K562 (cell line): ENCODE results near the gene ZFYVE1. TPM values are rescaled to one million over a fixed set of nuclear protein-coding genes. Genes with fewer than 3 reads are reported as not detected.

Experiments
- CREB3 ChIP-seq: fragments of 450-650 bp; conservative IDR thresholded peaks from 2 replicates; pipeline ENCODE4 v1.6.1; 2016; ENCODE audit warnings: missing genetic modification characterization, low read depth, mild to moderate bottlenecking, missing compliant biosample characterization, moderate library complexity
- RBFOX2 ChIP-seq: fragments of 200-400 bp; formaldehyde crosslinking; IDR thresholded peaks from 2 replicates; pipeline ENCODE4 v1.6.1; 2017; ENCODE audit warnings: low read depth, mild to moderate bottlenecking, low read length, moderate library complexity
- SIN3A ChIP-seq, 2 experiments: fragments of 150-350 bp in 1 of 2; IDR thresholded peaks; 2 replicates each; pipeline ENCODE4 v1.6.1; 2011 to 2016; ENCODE audit warnings: borderline replicate concordance in 2 of 2, low read depth in 2 of 2, low read length in 2 of 2, mild to moderate bottlenecking in 2 of 2, moderate library complexity in 2 of 2; ENCODE audit not compliant: control insufficient read depth in 1 of 2
- ZNF197 ChIP-seq: fragments of 200-800 bp; sonication (Bioruptor generic); IDR thresholded peaks from 2 replicates; pipeline ENCODE4 v1.6.1; 2016; ENCODE audit warnings: low read depth, missing genetic modification characterization, missing compliant biosample characterization
- ZNF583 ChIP-seq: fragments of 250-450 bp; sonication (Bioruptor Pico); IDR thresholded peaks from 2 replicates; pipeline ENCODE4 v1.4.0; 2020
- ZNF717 ChIP-seq: fragments of 250-450 bp; sonication (Bioruptor Pico); IDR thresholded peaks from 2 replicates; pipeline ENCODE4 v1.5.0; 2021
- ZNF766 ChIP-seq: fragments of 200-800 bp; sonication (Bioruptor generic); conservative IDR thresholded peaks from 2 replicates; pipeline ENCODE4 v1.6.1; 2016; ENCODE audit warnings: missing genetic modification characterization, missing compliant biosample characterization
- polyA plus RNA-seq, 8 experiments: library from polyadenylated mRNA; depleted of rRNA in 4 of 8; stranded (reverse) in 5 of 8; unstranded in 3 of 8; fragments of >200 nt; fragmentation: Nextera tagmentation in 2 of 8; fragmentation: Illumina TruSeq in 1 of 8; extraction: Ambion mirVana in 2 of 8; extraction: Trizol in 1 of 8; gene quantifications; 2 replicates each; pipeline versions ENCODE4 v1.2.1 to v1.2.3, GENCODE V29; 2011 to 2014; ENCODE audit warnings: inconsistent platforms in 1 of 8, missing spikeins in 1 of 8
- total RNA-seq, 7 experiments: library from RNA; depleted of rRNA in 6 of 7; stranded (reverse); fragments of >200 nt in 6 of 7; fragmentation: Illumina TruSeq in 2 of 7; extraction: Trizol in 2 of 7; gene quantifications; 2 replicates each; pipeline versions ENCODE4 v1.2.1 to v1.2.3, GENCODE V29; 2011 to 2021; ENCODE audit warnings: low replicate concordance in 1 of 7
- TF ChIP-seq, protein P1 (sequence below): fragments of 250-450 bp; sonication (Bioruptor Pico); IDR thresholded peaks from 2 replicates; pipeline ENCODE4 v1.8.0; 2022; ENCODE audit warnings: inconsistent platforms, mild to moderate bottlenecking, moderate library complexity, borderline replicate concordance
- TF ChIP-seq, protein P2 (sequence below): fragments of 450-650 bp; formaldehyde crosslinking; IDR thresholded peaks from 2 replicates; pipeline ENCODE4 v1.4.0; 2020; ENCODE audit warnings: mild to moderate bottlenecking, moderate library complexity
- TF ChIP-seq, protein P3 (sequence below): fragments of 250-450 bp; sonication (Bioruptor Pico); IDR thresholded peaks from 2 replicates; pipeline ENCODE4 v1.4.0; 2020; ENCODE audit warnings: mild to moderate bottlenecking
- TF ChIP-seq, protein P4 (sequence below), 2 experiments: fragments of 450-650 bp in 1 of 2; sonication (generic) in 1 of 2; formaldehyde crosslinking in 1 of 2; IDR thresholded peaks; 2 replicates each; pipeline versions ENCODE4 v1.7.1 to v1.9.0; 2016 to 2022; ENCODE audit warnings: inconsistent platforms in 1 of 2, mild to moderate bottlenecking in 1 of 2, missing genetic modification reagents in 1 of 2

ZFYVE1 gene
- total and polyA plus RNA-seq, 9 of the 15 experiments (the other 6 are each of a cell fraction or from before 2014, with no cell fraction given) = 0.62 to 5.5 (median 3.4) TPM

DNA sequence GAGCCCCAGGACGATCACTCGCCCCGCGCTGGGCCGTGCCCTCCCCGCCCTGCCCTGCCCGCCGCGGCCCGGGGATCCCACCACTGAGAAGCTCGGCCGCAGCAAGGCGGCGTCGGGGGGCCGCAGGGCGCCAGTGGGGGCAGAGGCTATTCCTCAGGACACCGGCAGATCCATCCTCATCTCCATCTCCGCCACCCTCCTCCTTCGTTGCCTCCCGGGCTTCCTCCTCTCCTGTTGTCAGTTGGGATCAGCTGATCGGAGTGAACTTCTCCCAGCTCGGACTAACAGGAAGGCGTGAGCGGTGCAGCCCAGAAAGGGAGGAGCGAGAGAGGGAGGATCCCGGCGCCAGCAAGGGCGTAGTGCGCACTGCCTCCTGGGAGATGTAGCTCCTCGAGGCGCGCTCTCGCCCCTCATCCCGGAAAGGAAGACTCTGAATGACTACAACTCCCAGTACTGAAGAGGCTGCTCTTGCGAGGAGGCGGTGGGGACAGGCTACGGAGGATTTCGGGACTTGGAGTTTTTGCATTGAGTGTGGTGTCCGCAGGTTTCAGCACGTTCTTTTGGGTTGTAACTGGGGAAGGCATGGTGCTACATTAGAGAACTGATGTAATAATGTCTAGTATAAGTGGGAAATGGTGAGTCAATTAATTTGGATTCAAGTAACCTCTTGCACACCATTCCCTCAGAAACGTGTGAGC is at the start of gene ZFYVE1 (continued):
- TF ChIP-seq, protein P1, sequence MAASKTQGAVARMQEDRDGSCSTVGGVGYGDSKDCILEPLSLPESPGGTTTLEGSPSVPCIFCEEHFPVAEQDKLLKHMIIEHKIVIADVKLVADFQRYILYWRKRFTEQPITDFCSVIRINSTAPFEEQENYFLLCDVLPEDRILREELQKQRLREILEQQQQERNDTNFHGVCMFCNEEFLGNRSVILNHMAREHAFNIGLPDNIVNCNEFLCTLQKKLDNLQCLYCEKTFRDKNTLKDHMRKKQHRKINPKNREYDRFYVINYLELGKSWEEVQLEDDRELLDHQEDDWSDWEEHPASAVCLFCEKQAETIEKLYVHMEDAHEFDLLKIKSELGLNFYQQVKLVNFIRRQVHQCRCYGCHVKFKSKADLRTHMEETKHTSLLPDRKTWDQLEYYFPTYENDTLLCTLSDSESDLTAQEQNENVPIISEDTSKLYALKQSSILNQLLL (CRISPR knock-in tag) = no peak
- TF ChIP-seq ZNF717 = no peak
- TF ChIP-seq, protein P2, sequence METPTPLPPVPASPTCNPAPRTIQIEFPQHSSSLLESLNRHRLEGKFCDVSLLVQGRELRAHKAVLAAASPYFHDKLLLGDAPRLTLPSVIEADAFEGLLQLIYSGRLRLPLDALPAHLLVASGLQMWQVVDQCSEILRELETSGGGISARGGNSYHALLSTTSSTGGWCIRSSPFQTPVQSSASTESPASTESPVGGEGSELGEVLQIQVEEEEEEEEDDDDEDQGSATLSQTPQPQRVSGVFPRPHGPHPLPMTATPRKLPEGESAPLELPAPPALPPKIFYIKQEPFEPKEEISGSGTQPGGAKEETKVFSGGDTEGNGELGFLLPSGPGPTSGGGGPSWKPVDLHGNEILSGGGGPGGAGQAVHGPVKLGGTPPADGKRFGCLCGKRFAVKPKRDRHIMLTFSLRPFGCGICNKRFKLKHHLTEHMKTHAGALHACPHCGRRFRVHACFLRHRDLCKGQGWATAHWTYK (CRISPR knock-in tag) = no peak
- TF ChIP-seq, protein P3, sequence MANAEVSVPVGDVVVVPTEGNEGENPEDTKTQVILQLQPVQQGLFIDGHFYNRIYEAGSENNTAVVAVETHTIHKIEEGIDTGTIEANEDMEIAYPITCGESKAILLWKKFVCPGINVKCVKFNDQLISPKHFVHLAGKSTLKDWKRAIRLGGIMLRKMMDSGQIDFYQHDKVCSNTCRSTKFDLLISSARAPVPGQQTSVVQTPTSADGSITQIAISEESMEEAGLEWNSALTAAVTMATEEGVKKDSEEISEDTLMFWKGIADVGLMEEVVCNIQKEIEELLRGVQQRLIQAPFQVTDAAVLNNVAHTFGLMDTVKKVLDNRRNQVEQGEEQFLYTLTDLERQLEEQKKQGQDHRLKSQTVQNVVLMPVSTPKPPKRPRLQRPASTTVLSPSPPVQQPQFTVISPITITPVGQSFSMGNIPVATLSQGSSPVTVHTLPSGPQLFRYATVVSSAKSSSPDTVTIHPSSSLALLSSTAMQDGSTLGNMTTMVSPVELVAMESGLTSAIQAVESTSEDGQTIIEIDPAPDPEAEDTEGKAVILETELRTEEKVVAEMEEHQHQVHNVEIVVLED (CRISPR knock-in tag) = peak; percentile 80
- peak; percentile 79 for TF ChIP-seq CREB3 (tag)
- TF ChIP-seq, protein P4, sequence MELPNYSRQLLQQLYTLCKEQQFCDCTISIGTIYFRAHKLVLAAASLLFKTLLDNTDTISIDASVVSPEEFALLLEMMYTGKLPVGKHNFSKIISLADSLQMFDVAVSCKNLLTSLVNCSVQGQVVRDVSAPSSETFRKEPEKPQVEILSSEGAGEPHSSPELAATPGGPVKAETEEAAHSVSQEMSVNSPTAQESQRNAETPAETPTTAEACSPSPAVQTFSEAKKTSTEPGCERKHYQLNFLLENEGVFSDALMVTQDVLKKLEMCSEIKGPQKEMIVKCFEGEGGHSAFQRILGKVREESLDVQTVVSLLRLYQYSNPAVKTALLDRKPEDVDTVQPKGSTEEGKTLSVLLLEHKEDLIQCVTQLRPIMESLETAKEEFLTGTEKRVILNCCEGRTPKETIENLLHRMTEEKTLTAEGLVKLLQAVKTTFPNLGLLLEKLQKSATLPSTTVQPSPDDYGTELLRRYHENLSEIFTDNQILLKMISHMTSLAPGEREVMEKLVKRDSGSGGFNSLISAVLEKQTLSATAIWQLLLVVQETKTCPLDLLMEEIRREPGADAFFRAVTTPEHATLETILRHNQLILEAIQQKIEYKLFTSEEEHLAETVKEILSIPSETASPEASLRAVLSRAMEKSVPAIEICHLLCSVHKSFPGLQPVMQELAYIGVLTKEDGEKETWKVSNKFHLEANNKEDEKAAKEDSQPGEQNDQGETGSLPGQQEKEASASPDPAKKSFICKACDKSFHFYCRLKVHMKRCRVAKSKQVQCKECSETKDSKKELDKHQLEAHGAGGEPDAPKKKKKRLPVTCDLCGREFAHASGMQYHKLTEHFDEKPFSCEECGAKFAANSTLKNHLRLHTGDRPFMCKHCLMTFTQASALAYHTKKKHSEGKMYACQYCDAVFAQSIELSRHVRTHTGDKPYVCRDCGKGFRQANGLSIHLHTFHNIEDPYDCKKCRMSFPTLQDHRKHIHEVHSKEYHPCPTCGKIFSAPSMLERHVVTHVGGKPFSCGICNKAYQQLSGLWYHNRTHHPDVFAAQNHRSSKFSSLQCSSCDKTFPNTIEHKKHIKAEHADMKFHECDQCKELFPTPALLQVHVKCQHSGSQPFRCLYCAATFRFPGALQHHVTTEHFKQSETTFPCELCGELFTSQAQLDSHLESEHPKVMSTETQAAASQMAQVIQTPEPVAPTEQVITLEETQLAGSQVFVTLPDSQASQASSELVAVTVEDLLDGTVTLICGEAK (IDR thresholded peaks at IDR 0.05) = peak; percentile 81
- TF ChIP-seq, protein P4 (CRISPR knock-in tag; IDR thresholded peaks at IDR 0.05) = no peak
- TF ChIP-seq ZNF197 = peak; percentile 87; the same call in 1 of the 2 replicates
- peak; percentile 90 to 98 for TF ChIP-seq SIN3A (IDR thresholded peaks at IDR 0.05; ENCODE audit: borderline replicate concordance in 2 of 2, control insufficient read depth in 1 of 2, low read depth in 2 of 2, low read length in 2 of 2)
- TF ChIP-seq ZNF583 (CRISPR knock-in tag) = 0 out of 2 replicates have a peak, but pooled peaks have one; percentile 54
- TF ChIP-seq ZNF766 (CRISPR knock-in tag) = peak; percentile 94
- TF ChIP-seq RBFOX2 = peak; percentile 69
